Stimulated activated CD4-positive, alpha-beta T cell treated with anti-CD3 and anti-CD28 coated beads, Interleukin-4, amount 100 ng/mL, for 1 hour (primary cell): ENCODE data around the gene FOXD4.
"Not testable (repeated sequence)": the region's sequence is repeated elsewhere in the genome, so short reads cannot be mapped to it uniquely, and the experiment has no call there.

Experiments used
- DNase-seq: peaks from one replicate; pipeline ENCODE4 v3.0.0-alpha.2; 2020

Gene FOXD4

DNA sequence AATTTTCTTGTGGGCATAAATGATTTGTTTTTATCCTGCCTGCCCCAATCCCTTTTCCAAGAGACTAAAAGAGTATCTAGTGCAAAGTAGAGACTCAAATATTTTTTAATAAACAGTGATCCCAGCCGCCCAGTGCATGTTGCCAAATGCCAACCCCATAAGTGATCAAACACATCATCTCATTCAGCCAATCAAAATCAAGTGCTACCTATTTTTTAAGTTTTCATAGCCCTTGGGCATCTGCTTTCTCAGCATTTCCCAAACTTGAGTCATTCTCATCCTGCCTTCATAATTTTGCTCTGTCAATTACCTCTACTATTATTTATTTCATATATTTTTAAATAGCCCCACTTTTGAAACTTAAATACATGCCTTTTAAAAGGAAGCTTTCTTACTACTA, 27.4 kb downstream of the FOXD4 start:
- not testable (repeated sequence) for DNase-seq

DNA sequence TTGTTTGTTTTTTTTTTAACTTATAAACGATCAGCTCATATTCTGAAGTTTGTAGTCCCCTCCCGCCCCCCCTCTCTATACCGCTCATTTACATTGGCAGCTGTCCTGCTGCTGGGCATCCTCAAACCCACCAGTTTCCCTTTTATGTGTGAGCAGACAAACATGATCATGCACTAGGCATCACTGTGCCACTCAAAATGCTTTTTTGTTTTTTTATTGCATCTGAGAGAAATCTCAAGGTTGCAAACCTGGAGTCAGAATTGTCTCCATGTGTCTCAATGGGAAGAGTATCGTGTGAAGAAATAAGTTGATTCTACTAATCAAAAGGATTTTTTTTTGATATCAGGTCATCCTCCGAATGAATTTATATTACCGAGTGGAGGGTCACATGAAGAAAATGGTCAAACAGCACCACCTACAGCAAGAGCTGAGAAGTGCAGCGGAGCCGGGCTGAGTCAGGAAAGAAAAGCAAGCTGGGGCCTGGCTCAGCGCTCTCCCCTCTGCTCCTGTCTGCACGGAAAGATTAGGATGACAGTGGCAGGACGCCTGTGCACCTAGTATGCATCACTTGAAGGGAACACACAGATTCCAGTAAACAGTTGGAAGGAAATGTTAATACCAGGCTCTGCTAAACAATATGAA, 29.7 kb downstream of the FOXD4 start:
- not testable (repeated sequence) for DNase-seq

DNA sequence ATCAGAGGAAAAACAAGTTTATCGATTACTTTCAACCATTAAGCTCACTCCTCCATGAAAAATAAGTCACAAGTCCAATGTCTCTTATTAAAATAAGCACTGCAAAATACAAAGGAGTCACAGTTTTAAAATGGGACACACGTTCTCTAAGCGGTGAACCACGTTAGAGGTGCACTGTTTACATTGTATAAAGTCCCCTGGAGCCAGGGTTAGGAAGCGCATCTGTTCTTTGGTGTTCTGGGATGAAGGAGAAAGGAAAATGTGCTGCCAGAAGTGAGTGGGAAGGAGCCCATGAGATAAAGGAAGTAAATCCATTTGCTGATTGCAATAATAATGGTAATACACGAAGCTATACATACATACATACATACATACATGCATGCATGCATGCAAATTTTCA, 30.4 kb downstream of the FOXD4 start:
- not testable (repeated sequence) for DNase-seq

DNA sequence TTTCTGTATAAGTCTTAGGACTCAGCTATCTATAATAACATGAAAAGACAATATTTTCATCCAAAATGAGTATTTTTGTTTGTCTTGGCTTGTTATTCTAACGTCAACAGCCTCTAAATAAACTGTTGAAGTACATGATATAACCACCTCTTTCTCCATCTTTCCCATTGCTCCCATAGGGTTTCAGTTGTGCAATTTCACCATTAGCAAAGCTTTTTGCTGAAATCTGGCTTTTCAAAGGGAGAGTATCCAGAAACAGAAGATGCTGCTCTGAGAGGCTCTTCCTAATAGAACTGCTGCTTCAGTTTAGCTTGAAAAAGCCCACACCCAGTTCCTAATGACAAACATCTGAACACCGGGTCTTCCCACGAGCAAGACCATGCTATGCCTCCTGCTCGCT, 31.1 kb downstream of the FOXD4 start:
- DNase-seq = not testable (repeated sequence)

DNA sequence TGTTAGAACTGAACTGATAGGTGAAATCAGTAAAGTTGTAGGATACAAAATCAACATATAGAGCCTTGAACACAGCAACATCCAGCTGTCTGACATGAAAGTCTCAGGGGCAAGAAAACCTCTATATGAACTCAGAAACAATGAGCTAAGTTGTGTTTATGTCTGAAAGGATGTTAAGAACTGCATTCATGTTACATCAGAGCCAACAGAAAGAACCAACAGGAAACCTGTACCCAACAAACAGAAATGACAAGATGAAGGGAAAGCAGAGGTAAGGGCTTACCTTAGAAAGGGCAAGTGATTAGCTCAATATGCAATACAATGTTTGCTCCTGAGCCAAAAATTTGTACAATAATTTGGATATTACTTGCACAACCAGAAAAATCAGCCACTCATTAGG, 31.5 kb downstream of the FOXD4 start:
- not testable (repeated sequence) for DNase-seq

DNA sequence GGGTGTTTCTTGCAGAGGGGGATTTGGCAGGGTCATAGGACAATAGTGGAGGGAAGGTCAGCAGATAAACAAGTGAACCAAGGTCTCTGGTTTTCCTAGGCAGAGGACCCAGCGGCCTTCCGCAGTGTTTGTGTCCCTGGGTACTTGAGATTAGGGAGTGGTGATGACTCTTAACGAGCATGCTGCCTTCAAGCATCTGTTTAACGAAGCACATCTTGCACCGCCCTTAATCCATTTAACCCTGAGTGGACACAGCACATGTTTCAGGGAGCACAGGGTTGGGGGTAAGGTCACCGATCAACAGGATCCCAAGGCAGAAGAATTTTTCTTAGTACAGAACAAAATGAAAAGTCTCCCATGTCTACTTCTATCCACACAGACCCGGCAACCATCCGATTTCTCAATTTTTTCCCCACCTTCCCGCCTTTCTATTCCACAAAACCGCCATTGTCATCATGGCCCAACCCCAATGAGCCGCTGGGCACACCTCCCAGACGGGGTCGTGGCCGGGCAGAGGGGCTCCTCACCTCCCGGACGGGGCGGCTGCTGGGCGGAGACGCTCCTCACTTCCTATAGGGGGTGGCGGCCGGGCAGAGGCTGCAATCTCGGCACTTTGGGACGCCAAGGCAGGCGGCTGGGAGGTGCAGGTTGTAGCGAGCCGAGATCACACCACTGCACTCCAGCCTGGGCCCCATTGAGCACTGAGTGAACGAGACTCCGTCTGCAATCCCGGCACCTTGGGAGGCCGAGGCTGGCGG, 35.1 kb downstream of the FOXD4 start:
- not testable (repeated sequence) for DNase-seq

DNA sequence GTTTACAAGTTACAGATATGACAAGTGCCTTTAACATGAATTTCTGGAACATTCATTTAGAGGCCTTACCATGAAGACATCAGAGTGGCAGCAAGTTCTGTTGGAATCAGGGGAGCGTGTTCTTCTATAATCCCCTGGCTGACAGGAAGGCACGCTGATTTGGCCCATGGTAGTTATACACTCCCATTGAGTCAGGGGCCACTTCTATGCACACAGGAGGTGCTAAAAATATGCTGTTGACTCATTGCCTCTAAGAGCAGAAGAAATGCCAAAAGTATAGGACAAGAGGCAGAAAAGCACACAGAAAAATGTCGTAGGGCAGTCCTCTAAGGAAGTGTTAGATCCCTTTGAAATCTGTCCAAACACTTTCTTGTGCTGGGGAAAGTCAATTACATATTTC, 39.9 kb downstream of the FOXD4 start:
- not testable (repeated sequence) for DNase-seq

DNA sequence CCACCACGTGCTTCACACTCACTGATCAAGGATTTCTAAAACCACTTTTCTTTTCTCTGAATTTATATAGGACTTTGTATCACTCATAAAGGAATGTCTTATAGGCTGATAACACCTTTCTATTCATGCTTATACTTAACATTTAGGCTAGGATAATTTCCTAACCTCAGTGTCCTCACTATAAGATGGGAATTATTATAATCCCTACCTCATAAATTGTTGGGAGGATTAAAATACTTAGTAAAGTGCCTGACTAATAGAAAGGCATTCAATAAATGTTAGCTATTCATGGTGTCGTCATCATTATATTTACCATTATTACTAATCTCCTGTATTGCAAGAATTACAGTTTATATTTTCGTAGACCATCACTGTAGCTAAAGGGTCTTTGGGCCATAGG, 41.8 kb downstream of the FOXD4 start:
- not testable (repeated sequence) for DNase-seq

DNA sequence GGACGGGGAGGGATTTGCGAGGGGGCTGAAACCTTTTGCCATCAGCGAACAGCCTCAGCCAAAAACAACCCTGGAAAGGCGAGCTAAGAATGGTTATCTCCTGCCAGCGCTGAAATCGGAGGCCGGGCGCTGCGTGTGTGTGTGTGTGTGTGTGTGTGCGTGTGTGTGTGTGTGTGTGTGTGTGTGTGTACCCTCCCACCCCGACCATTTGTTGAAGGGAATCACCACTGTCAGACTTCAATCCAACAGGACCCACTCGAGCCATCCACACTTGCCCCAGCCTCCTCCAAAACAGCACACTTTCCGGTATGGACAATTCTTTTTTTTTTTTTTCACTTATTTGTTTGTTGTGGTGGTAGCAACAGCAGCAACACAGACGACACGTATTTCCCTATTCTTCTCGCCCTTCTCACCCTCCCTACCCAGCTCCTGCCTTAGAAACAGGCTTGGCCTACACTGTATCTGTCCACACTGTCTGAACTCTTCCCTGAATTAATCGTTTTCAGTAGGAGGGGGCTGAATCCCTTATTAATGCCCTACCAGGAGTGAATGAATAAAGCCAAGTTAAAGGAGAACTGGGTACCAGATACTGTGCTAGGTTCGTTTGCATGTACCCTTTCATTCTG, 44.2 kb downstream of the FOXD4 start:
- not testable (repeated sequence) for DNase-seq

DNA sequence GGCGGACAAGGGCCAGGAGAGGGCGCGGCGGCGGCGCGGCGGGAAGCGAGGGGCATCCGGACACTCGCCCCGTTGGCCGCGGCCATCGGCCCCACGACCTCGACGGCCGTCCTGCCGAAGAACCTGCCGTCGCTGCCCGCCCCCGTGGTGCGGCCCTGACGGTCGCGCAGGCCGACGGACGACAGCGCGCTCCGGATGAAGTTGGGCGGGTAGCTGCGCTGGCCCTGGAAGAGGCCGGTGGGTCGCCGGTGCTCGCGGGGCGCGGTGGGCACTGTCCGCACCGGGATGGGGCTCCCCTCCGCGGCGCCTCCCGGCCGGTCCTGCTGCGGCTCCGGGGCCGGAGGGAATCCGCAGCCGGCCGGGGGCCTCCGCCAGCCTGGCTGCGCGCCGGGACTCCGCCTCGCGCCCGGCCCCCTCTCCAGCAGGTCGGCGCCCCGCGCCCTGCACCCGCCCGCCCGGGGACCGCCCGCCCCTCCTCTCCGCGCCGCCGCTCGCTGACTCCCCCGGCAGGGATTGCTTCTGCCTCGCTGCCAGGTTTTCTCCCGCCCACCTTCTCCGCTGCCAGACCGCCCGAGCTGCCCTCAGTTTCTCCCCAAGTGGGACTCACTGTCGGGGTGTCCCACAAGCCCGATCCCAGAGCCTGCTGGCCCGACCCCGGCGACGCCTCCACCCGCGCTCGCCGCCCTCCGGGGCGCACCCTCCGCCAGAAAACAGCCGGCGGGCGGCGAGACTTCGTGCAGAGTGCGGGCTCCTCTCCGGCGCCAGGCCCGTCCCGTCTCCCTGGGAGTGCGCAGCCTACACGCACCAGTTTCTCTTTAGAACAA, 44.9 kb downstream of the FOXD4 start:
- DNase-seq = peak; percentile 15
